CD8-positive, alpha-beta memory T cell (primary cell): Measurements from ENCODE around the gene PRR19. TPM values are rescaled to one million over a fixed set of nuclear protein-coding genes. Genes with fewer than 3 reads are reported as not detected.

Experiments
- CTCF ChIA-PET: fragments of 350-600 bp; sonication (Branson Sonifier 250); formaldehyde crosslinking; loops from one replicate; lab custom pipeline; 2021; ENCODE audit warnings: antibody characterized with exemption; lab: Charles Lee
- POLR2A ChIA-PET: fragments of 350-600 bp; sonication (Branson Sonifier 250); formaldehyde crosslinking; loops from one replicate; lab custom pipeline; 2021; ENCODE audit warnings: antibody characterized with exemption; lab: Charles Lee
- DNase-seq, 5 donors: peaks; one replicate each; pipeline versions ENCODE4 v3.0.0 to v3.0.0-alpha.2; 2020 to 2022; ENCODE audit warnings: mixed read lengths in 1 of 5
- H3K27ac ChIP-seq: one replicate; pipeline ENCODE4 v1.7.0; 2013; ENCODE audit warnings: low read depth, mild to moderate bottlenecking, low read length, moderate library complexity
- H3K27me3 ChIP-seq: 2 replicates; pipeline ENCODE4 v1.7.0; 2013; ENCODE audit warnings: low read length, mild to moderate bottlenecking; ENCODE audit not compliant: insufficient read depth, poor library complexity, severe bottlenecking
- H3K36me3 ChIP-seq: 2 replicates; pipeline ENCODE4 v1.7.0; 2013; ENCODE audit warnings: mild to moderate bottlenecking, low read length, moderate library complexity; ENCODE audit not compliant: insufficient read depth
- H3K4me1 ChIP-seq: 2 replicates; pipeline ENCODE4 v1.7.0; 2013; ENCODE audit warnings: mild to moderate bottlenecking, low read length, moderate library complexity; ENCODE audit not compliant: insufficient read depth
- H3K4me3 ChIP-seq: 2 replicates; pipeline ENCODE4 v1.7.0; 2013; ENCODE audit warnings: mild to moderate bottlenecking, low read length
- H3K9me3 ChIP-seq: 2 replicates; pipeline ENCODE4 v1.7.0; 2013; ENCODE audit warnings: mild to moderate bottlenecking, low read length
- H3K27ac Mint-ChIP-seq, 8 donors: one replicate each; pipeline ENCODE4 v1.8.0; 2020 to 2021; ENCODE audit warnings: mixed read lengths in 8 of 8, mild to moderate bottlenecking in 6 of 8, inconsistent platforms in 3 of 8, moderate library complexity in 3 of 8
- H3K27me3 Mint-ChIP-seq, 2 donors: one replicate each; pipeline ENCODE4 v1.8.0; 2020 to 2021; ENCODE audit warnings: mixed read lengths in 2 of 2, mild to moderate bottlenecking in 1 of 2, moderate library complexity in 1 of 2
- H3K36me3 Mint-ChIP-seq, 3 donors: one replicate each; pipeline ENCODE4 v1.8.0; 2020 to 2021; ENCODE audit warnings: mixed read lengths in 3 of 3, inconsistent platforms in 1 of 3, mild to moderate bottlenecking in 1 of 3
- H3K4me1 Mint-ChIP-seq, 3 donors: one replicate each; pipeline ENCODE4 v1.8.0; 2020 to 2021; ENCODE audit warnings: mixed read lengths in 3 of 3, inconsistent platforms in 1 of 3, mild to moderate bottlenecking in 1 of 3
- H3K4me3 Mint-ChIP-seq, 7 donors: one replicate each; pipeline ENCODE4 v1.8.0; 2020 to 2021; ENCODE audit warnings: mixed read lengths in 7 of 7, mild to moderate bottlenecking in 6 of 7, moderate library complexity in 4 of 7, inconsistent platforms in 2 of 7
- H3K9me3 Mint-ChIP-seq, 5 donors: one replicate each; pipeline ENCODE4 v1.8.0; 2020 to 2022; ENCODE audit warnings: mixed read lengths in 5 of 5, mild to moderate bottlenecking in 3 of 5, moderate library complexity in 2 of 5, inconsistent platforms in 1 of 5
- polyA plus RNA-seq: library from polyadenylated mRNA; unstranded; fragments of 300-500 nt; fragmentation: Illumina TruSeq; gene quantifications from one replicate; pipeline ENCODE4 v1.2.3, GENCODE V29; 2021
- total RNA-seq, 2 experiments: library from RNA; stranded (reverse); gene quantifications; one replicate each; pipeline ENCODE4 v1.2.3, GENCODE V29; 2021

The PRR19 gene
- total and polyA plus RNA-seq, 3 experiments from 2014 or later, result 0.64 to 1.0 (median 0.73) TPM

DNA sequence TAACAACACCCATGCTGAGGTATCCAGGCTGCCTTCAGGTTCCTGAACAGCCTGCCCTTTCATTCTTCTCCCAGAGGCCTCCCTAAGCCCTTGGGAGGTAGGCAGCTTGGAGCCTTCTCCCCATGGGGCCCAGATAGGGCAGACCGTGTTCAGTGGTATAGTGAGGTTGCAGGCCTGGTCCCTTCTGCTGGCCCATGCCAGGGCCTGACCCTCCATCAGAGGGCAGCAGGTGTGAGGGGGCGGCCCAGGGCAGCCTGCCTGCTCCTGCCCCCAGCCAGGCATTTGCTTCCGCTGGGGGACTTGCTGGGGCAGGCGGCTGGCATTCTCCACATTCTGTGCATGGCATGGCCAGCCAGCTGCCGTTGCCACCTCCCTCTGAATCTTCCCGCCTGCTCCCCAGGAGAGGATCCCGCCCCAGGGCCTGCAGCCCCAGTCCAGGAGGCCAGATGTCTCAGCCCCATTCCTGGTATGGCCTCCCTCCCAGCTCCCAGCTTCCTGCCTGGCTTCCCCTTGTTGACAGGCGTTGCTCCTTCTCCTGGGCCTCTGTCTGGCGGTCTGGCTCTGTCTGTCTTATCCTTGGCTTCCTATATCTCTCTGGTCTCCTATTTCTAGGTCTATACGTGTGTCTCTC lies 24.0 kb upstream of the PRR19 start:
- peaks cover 50% of the 10 kb centered on the region for H3K4me1 ChIP-seq
- CTCF ChIA-PET, result interaction anchor here (1.8 to 5.9 kb wide), 5 partner anchors 7 to 143 kb away, joined by 7 to 72 read pairs (median 13); partner anchors contain the start of gene GSK3A
- no peak overlapping the region for H3K4me3 ChIP-seq
- no peaks in the 10 kb centered on the region for H3K27me3 ChIP-seq
- Mint-ChIP-seq H3K9me3 (no peaks in the 10 kb centered on the region), H3K36me3 (peaks cover 4 to 23% (median 6%) of the 10 kb centered on the region in 3 donors), H3K27ac (peak overlapping the region in 5 of 8 donors; percentile 60 to 98 (median 92)), H3K27me3 (peaks cover 0 to 5% of the 10 kb centered on the region in 2 donors), H3K4me3 (no peak overlapping the region), H3K4me1 (peaks cover 34 to 50% (median 44%) of the 10 kb centered on the region in 3 donors)
- H3K36me3 ChIP-seq, result peaks cover 6% of the 10 kb centered on the region
- no peaks in the 10 kb centered on the region for H3K9me3 ChIP-seq
- POLR2A ChIA-PET, result interaction anchor here (2.5 kb wide), 1 partner anchor 34 kb away, joined by 26 read pairs; the partner anchor contains the start of gene GSK3A
- no peak overlapping the region for H3K27ac ChIP-seq
- no peak for DNase-seq

DNA sequence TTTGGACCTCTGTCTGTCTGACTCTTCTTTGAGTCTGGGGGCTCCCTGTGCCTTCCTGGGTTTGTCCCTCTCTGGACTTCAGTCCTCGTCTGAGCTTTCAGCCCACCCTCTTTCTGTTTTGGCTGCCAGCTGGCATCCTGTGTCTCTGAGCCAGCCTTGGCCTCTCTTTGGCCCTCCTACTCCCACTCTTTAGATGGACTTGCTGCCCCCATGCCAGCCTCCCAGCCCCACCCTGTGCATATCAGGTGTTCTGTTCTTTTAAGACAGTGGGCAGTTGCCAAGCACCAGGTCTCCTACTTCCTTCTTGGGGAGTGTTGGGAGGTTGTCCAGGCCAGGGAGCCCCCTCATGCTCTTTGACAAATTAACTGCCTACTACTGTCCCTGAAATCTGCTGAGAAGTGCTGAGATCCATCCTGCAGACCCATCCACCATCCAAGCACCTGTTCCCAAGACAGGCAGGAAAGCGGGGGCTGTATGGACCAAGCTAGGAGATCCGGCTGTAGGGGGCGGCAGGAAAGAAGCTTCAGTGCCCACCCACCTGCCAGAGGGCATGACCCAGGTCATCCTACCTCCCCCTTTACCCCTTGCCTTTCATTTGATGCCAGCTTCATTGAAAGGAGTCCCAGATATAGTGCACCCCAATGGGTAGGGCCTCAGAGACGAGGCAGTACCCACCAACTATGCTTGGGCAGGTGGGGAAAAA lies 23.3 kb upstream of the PRR19 start:
- Histone ChIP-seq H3K9me3 (no peaks in the 10 kb centered on the region), H3K27ac (peak overlapping the region; percentile 77), H3K36me3 (peaks cover 6% of the 10 kb centered on the region), H3K4me3 (no peak overlapping the region), H3K4me1 (peaks cover 55% of the 10 kb centered on the region), H3K27me3 (no peaks in the 10 kb centered on the region)
- Mint-ChIP-seq H3K4me1 (peaks cover 34 to 48% (median 44%) of the 10 kb centered on the region in 3 donors), H3K27ac (peak overlapping the region; percentile 2 to 99 (median 94)), H3K27me3 (peaks cover 0 to 5% of the 10 kb centered on the region in 2 donors), H3K36me3 (peaks cover 4 to 16% (median 6%) of the 10 kb centered on the region in 3 donors), H3K9me3 (no peaks in the 10 kb centered on the region), H3K4me3 (peak overlapping the region; percentile 4 to 98 (median 93))
- no peak for DNase-seq
- POLR2A ChIA-PET, result interaction anchor here (1.8 to 2.5 kb wide), 3 partner anchors 8 to 35 kb away, joined by 6 to 26 read pairs (median 13); partner anchors contain the start of genes CIC and GSK3A
- CTCF ChIA-PET, result interaction anchor here (1.0 to 5.9 kb wide), 15 partner anchors 8 to 202 kb away, joined by 3 to 72 read pairs (median 8); partner anchors contain the start of genes GSK3A, POU2F2 and ZNF574

DNA sequence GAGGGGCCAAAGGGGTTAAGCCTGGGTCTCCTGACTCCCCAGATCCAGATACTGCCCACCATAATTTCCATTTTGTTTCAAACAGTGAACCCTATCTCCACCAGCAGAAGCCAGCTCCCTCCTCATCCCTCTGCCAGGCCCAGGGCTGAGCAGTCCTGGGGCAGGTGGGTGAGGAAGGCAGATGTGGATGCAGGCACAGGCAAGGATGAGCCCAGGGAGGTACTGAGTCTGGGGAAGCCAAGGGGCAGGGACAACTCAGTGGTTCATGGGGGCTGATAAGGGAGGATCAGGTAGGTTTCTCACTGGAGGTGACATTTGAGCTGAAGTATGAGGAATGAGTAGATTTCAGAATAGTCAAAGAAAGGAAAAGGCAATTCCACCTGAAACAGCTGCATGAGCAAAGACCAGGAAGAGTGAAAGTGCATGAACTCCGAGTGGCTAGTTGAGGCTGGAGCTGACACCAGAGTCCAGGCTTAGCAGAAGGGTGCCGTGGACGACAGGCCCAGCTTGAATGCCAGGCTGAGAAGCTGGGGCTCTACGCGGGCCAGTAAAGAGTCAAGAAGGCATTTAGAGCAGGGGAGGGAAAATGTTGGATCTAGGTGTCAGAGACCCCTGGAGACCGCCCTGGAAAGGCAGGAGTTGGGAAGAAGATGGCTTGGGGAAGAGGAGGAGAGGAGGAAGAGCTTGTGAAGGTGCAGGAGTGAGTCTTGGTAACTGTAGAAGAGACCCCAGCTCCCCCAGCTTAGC lies 22.6 kb upstream of the PRR19 start:
- Mint-ChIP-seq H3K27ac (peak overlapping the region; percentile 82 to 99 (median 95)), H3K9me3 (no peaks in the 10 kb centered on the region), H3K36me3 (peaks cover 4 to 12% (median 6%) of the 10 kb centered on the region in 3 donors), H3K4me1 (peaks cover 34 to 46% (median 44%) of the 10 kb centered on the region in 3 donors), H3K27me3 (peaks cover 0 to 5% of the 10 kb centered on the region in 2 donors), H3K4me3 (peak overlapping the region; percentile 80 to 98 (median 93))
- ChIA-PET CTCF (interaction anchor here (0.8 to 5.9 kb wide), 24 partner anchors 8 to 203 kb away, joined by 3 to 72 read pairs (median 4); partner anchors contain the start of genes CIC, GSK3A, POU2F2 and PRR19), POLR2A (interaction anchor here (0.7 to 2.5 kb wide), 5 partner anchors 9 to 147 kb away, joined by 3 to 26 read pairs (median 6); partner anchors contain the start of genes CIC, GSK3A and POU2F2)
- Histone ChIP-seq H3K4me1 (peaks cover 55% of the 10 kb centered on the region), H3K36me3 (peaks cover 4% of the 10 kb centered on the region), H3K9me3 (no peaks in the 10 kb centered on the region), H3K27ac (peak overlapping the region; percentile 77), H3K4me3 (peak overlapping the region; percentile 70), H3K27me3 (no peaks in the 10 kb centered on the region)
- no peak for DNase-seq

DNA sequence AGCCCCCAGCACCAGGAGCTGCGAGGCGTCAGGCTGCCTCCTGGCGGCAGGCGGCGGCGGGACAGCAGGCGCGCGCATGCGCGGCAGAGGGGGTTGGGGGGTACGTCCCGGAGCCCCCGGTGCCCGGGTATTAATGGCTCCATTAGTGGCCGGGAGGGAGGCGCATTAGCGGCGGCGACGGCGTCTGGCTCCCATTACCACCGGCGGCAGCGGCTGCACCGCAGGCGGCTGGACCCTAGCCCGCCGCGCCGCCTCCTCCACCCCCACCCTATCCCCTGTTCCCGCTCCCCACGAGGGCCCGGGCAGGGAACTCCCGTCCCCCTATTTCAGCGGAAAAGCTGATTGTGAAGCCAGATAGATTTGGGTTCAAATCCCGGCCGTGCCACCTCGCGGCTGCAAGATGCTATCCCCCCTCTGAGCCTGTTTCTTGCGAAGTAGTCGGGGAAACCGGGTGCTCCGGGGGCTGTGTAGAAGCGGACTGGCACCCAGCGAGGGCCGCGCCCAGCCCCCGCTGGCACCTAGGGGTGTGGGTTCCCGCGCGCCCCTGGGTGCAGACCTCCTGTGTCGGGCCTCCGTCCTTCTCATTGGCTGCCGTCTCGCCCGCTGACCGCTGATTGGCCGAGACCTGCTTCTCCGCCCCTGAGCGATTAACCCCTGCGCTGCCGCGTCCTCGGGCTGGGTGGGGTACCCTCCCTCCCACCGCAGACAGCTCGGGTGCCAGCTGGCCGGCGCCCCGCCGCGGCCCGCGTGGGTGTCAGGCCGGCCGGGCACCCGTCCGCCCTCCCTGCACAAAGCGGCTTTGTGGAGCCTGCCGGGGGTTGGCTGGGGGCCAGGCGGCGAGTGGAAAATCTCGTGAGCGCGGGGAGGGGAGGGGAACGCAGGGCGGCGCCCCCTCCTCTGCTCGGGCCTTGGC lies 21.8 kb upstream of the PRR19 start:
- H3K4me3 ChIP-seq, result peak overlapping the region; percentile 70
- Mint-ChIP-seq H3K4me1 (peaks cover 33 to 46% (median 44%) of the 10 kb centered on the region in 3 donors), H3K9me3 (no peaks in the 10 kb centered on the region), H3K4me3 (peak overlapping the region; percentile 80 to 98 (median 93)), H3K27me3 (peaks cover 0 to 5% of the 10 kb centered on the region in 2 donors), H3K27ac (peak overlapping the region; percentile 84 to 99 (median 96)), H3K36me3 (peaks cover 0 to 9% (median 2%) of the 10 kb centered on the region in 3 donors)
- CTCF ChIA-PET, result interaction anchor here (0.8 to 5.9 kb wide), 25 partner anchors 9 to 204 kb away, joined by 3 to 72 read pairs (median 4); partner anchors contain the start of genes CIC, GSK3A, POU2F2 and PRR19
- no peaks in the 10 kb centered on the region for H3K27me3 ChIP-seq
- POLR2A ChIA-PET, result interaction anchor here (0.7 to 2.5 kb wide), 7 partner anchors 9 to 148 kb away, joined by 3 to 26 read pairs (median 4); partner anchors contain the start of genes CIC, GSK3A and POU2F2
- H3K9me3 ChIP-seq, result no peaks in the 10 kb centered on the region
- H3K36me3 ChIP-seq, result no peaks in the 10 kb centered on the region
- peak overlapping the region; percentile 77 for H3K27ac ChIP-seq
- H3K4me1 ChIP-seq, result peaks cover 61% of the 10 kb centered on the region
- peak; percentile 81 to 89 (median 85) for DNase-seq

DNA sequence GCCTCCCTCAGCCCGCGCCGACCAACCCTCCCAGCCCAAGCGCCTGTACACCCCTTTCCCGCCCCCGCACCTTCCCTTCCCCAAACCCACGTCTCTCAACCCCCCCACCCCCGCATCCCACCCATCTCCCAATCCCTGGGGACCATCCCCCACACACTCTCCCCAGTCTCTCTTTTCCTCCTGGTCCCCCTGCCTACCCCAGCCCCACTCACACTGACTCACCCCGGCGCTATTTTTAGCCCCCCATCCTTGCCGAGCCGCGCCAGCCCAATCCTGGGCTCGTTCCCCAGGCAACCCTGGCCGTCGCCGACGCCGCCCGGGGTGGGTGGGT lies 21.2 kb upstream of the PRR19 start:
- Mint-ChIP-seq H3K9me3 (no peaks in the 10 kb centered on the region), H3K27me3 (peaks cover 0 to 5% of the 10 kb centered on the region in 2 donors), H3K36me3 (peaks cover 0 to 8% (median 2%) of the 10 kb centered on the region in 3 donors), H3K4me1 (peaks cover 35 to 48% (median 46%) of the 10 kb centered on the region in 3 donors), H3K4me3 (peak overlapping the region in 6 of 7 donors; percentile 43 to 85 (median 65)), H3K27ac (peak overlapping the region in 6 of 8 donors; percentile 2 to 90 (median 48))
- H3K36me3 ChIP-seq, result no peaks in the 10 kb centered on the region
- no peaks in the 10 kb centered on the region for H3K27me3 ChIP-seq
- peak in 2 of 5 donors; percentile 32 to 64 for DNase-seq
- peaks cover 67% of the 10 kb centered on the region for H3K4me1 ChIP-seq
- no peaks in the 10 kb centered on the region for H3K9me3 ChIP-seq
- CTCF ChIA-PET, result interaction anchor here (0.8 to 5.9 kb wide), 6 partner anchors 10 to 172 kb away, joined by 3 to 72 read pairs (median 14); partner anchors contain the start of genes GSK3A and ZNF526
- H3K27ac ChIP-seq, result peak overlapping the region; percentile 77
- POLR2A ChIA-PET, result interaction anchor here (1.1 to 1.3 kb wide), 2 partner anchors 64 to 82 kb away, joined by 3 to 4 read pairs; no protein-coding TSS in a partner anchor
- peak overlapping the region; percentile 70 for H3K4me3 ChIP-seq

DNA sequence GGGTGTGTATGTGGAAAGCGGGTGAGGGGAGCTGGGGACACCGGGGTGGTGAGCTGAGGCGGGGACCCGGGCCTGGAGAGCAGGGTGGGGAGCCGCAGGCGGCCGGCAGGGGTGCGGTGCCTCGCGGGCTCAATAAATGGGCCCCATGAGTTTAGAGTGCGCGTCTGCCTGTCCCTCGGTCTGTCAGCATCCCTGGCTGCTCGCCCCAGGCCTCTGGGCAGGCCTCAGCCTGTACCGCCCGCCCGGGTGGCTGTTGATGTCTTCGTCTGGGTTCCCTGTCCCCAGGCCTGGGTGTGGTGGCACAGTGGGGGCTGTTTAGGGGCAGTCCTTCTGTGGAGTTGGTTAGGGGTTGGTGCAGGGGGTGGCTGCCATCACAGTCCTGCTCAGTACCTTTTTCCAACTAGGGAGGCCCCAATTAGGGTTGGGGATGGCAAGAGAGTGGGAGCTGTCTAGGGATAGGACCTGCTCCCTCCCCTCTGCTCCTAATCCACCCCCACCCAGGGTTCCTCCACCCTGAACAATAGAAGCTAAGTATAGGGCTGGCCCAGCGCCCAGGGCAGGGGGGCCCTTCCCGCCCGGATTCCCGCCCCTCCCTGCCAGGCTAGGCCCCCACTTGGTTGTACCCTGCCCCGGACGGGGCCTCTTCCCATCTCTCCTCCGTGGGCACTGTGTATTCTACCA lies 20.6 kb upstream of the PRR19 start:
- Histone ChIP-seq H3K4me3 (no peak overlapping the region), H3K4me1 (peaks cover 67% of the 10 kb centered on the region), H3K36me3 (no peaks in the 10 kb centered on the region), H3K9me3 (no peaks in the 10 kb centered on the region), H3K27ac (peak overlapping the region; percentile 47), H3K27me3 (no peaks in the 10 kb centered on the region)
- Mint-ChIP-seq H3K4me1 (peaks cover 30 to 46% (median 46%) of the 10 kb centered on the region in 3 donors), H3K4me3 (peak overlapping the region; percentile 44 to 85 (median 69)), H3K9me3 (no peaks in the 10 kb centered on the region), H3K27me3 (peaks cover 0 to 5% of the 10 kb centered on the region in 2 donors), H3K27ac (peak overlapping the region in 6 of 8 donors; percentile 81 to 96 (median 89)), H3K36me3 (peaks cover 0 to 10% (median 0%) of the 10 kb centered on the region in 3 donors)
- CTCF ChIA-PET, result interaction anchor here (0.7 to 5.9 kb wide), 5 partner anchors 12 to 172 kb away, joined by 3 to 72 read pairs (median 4); partner anchors contain the start of genes GSK3A, PAFAH1B3 and PRR19
- POLR2A ChIA-PET, result interaction anchor here (1.1 to 1.3 kb wide), 2 partner anchors 65 to 82 kb away, joined by 3 to 4 read pairs; no protein-coding TSS in a partner anchor
- DNase-seq, result no peak
